ENCODE data around the gene NUP188.
"Not testable (repeated sequence)": the region's sequence is repeated elsewhere in the genome, so short reads cannot be mapped to it uniquely, and the experiment has no call there.

DNA sequence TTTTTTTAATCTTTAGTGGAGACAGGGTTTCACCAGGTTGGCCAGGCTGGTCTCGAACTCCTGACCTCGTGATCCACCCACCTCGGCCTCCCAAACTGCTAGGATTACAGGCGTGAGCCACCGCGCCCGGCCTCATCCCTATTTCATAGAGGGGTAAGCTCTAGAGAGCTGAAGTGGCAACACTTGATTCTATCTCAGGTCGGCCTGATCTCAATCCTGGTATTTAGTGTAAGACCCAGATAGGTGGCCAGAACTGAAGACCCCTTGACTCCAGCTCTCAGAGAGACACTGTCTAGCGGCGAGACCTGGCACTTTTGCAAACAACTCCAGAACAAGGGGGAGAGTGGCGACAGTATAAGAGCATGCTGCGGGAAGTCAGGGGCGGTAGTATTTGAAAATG lies 88.3 kb downstream of the NUP188 start:
- not testable (repeated sequence) for TF ChIP-seq FOXK2, ELF4, ARNT (IDR thresholded peaks at IDR 0.05)

Data from HEK293T (cell line).